ENCODE measurements around the gene PTPRN2. TPM values are rescaled to one million over a fixed set of nuclear protein-coding genes. Genes with fewer than 3 reads are reported as not detected.
A peak's percentile ranks its signal among the peaks of the same experiment; 100 is the strongest.

Gene PTPRN2
- polyA plus RNA-seq, 1 of the 3 experiments (the other 2 are of a cell fraction), result 4.0 TPM

GRCh38 chr7:157671358-157672255 is 916.0 kb downstream of the PTPRN2 start:
- H2AFZ ChIP-seq (ENCODE audit: low read depth), result no peak overlapping the region
- H3K9me3 ChIP-seq, result no peaks in the 10 kb centered on the region
- H3K27me3 ChIP-seq (ENCODE audit: insufficient read depth), result no peaks in the 10 kb centered on the region
- POLR2A ChIA-PET, result no interaction called here
- H3K9ac ChIP-seq, result no peak overlapping the region
- no peaks in the 10 kb centered on the region for H3K79me2 ChIP-seq (ENCODE audit: insufficient read depth)
- H3K9me2 ChIP-seq, result no peaks in the 10 kb centered on the region
- H3K4me2 ChIP-seq, result 0 out of 2 replicates have a peak overlapping the region, but pooled peaks have one; percentile 44
- H3K4me3 ChIP-seq (ENCODE audit: low read depth in 2 of 2, low read length in 1 of 2), result no peak overlapping the region
- WGBS (ENCODE audit: low lambda C conversion rate), result 87% methylated on average over 39 of the region's 39 CpGs
- DNase-seq, result no peak
- H3K4me1 ChIP-seq (ENCODE audit: control insufficient read depth in 1 of 2, insufficient read depth in 2 of 2, low read depth in 1 of 2, low read length in 1 of 2), result peaks cover 0 to 16% of the 10 kb centered on the region in 2 experiments; a peak in 1 of 4 replicates
- no peak overlapping the region for H3K27ac ChIP-seq (ENCODE audit: low read depth in 2 of 2, low read length in 1 of 2)
- H4K20me1 ChIP-seq (ENCODE audit: insufficient read depth), result 0 out of 2 replicates have a peak, but pooled peaks cover 3% of the 10 kb centered on the region
- TF ChIP-seq NRF1 (IDR thresholded peaks at IDR 0.05; ENCODE audit: low read depth, low read length) (no peak), ELF1 (IDR thresholded peaks at IDR 0.05) (no peak), RCOR1 (IDR thresholded peaks at IDR 0.05; ENCODE audit: low read length) (no peak), TEAD4 (IDR thresholded peaks at IDR 0.05; ENCODE audit: borderline replicate concordance, insufficient read depth) (no peak), TCF12 (IDR thresholded peaks at IDR 0.05) (no peak), RXRA (IDR thresholded peaks at IDR 0.05; ENCODE audit: borderline replicate concordance, low read depth) (no peak), NFIC (IDR thresholded peaks at IDR 0.05; ENCODE audit: borderline replicate concordance) (no peak), REST (IDR thresholded peaks at IDR 0.05; ENCODE audit: low read depth, low read length) (no peak), FOSL2 (IDR thresholded peaks at IDR 0.05; ENCODE audit: borderline replicate concordance, low read depth) (no peak), POLR2AphosphoS5 (IDR thresholded peaks at IDR 0.05; ENCODE audit: low read depth, low read length) (no peak), MXI1 (IDR thresholded peaks at IDR 0.05; ENCODE audit: low read depth, low read length) (no peak), USF2 (IDR thresholded peaks at IDR 0.05; ENCODE audit: borderline replicate concordance, low read depth, low read length) (no peak), IRF3 (IDR thresholded peaks at IDR 0.05; ENCODE audit: low read depth, low read length) (no peak)
- TF ChIP-seq, protein P1, sequence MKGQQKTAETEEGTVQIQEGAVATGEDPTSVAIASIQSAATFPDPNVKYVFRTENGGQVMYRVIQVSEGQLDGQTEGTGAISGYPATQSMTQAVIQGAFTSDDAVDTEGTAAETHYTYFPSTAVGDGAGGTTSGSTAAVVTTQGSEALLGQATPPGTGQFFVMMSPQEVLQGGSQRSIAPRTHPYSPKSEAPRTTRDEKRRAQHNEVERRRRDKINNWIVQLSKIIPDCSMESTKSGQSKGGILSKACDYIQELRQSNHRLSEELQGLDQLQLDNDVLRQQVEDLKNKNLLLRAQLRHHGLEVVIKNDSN (IDR thresholded peaks at IDR 0.05; ENCODE audit: borderline replicate concordance, low read depth), result no peak
- TF ChIP-seq, protein P2, sequence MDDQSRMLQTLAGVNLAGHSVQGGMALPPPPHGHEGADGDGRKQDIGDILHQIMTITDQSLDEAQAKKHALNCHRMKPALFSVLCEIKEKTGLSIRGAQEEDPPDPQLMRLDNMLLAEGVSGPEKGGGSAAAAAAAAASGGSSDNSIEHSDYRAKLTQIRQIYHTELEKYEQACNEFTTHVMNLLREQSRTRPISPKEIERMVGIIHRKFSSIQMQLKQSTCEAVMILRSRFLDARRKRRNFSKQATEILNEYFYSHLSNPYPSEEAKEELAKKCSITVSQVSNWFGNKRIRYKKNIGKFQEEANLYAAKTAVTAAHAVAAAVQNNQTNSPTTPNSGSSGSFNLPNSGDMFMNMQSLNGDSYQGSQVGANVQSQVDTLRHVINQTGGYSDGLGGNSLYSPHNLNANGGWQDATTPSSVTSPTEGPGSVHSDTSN (IDR thresholded peaks at IDR 0.05), result no peak
- TF ChIP-seq, protein P3, sequence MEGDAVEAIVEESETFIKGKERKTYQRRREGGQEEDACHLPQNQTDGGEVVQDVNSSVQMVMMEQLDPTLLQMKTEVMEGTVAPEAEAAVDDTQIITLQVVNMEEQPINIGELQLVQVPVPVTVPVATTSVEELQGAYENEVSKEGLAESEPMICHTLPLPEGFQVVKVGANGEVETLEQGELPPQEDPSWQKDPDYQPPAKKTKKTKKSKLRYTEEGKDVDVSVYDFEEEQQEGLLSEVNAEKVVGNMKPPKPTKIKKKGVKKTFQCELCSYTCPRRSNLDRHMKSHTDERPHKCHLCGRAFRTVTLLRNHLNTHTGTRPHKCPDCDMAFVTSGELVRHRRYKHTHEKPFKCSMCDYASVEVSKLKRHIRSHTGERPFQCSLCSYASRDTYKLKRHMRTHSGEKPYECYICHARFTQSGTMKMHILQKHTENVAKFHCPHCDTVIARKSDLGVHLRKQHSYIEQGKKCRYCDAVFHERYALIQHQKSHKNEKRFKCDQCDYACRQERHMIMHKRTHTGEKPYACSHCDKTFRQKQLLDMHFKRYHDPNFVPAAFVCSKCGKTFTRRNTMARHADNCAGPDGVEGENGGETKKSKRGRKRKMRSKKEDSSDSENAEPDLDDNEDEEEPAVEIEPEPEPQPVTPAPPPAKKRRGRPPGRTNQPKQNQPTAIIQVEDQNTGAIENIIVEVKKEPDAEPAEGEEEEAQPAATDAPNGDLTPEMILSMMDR (IDR thresholded peaks at IDR 0.05), result no peak
- H3K36me3 ChIP-seq (replicated peaks in 1 of 2; ENCODE audit: control insufficient read depth in 1 of 2, insufficient read depth in 2 of 2, low read length in 1 of 2), result no peaks in the 10 kb centered on the region
- CTCF ChIA-PET, result interaction anchor here (0.9 to 1.8 kb wide), 2 partner anchors 7 to 8 kb away, joined by 3 to 4 read pairs; no protein-coding TSS in a partner anchor
- no peaks in the 10 kb centered on the region for H3F3A ChIP-seq (replicated peaks; ENCODE audit: insufficient read depth)
